SK-N-SH (cell line): Measurements from ENCODE around the gene PTCD1. TPM values are rescaled to one million over a fixed set of nuclear protein-coding genes. Genes with fewer than 3 reads are reported as not detected.

ENCODE experiments used
- CTCF ChIA-PET: fragments of 300-600, 350-600 bp; formaldehyde crosslinking; extraction: SDS; loops from one replicate; lab custom pipeline; 2021; lab: Yijun Ruan, JAX
- POLR2A ChIA-PET: fragments of 350-600 bp; sonication (Branson Sonifier 250); formaldehyde crosslinking; extraction: SDS; loops from one replicate; lab custom pipeline; 2020; ENCODE audit warnings: antibody characterized with exemption, inconsistent platforms; lab: Yijun Ruan, JAX
- DNase-seq: peaks from one replicate; pipeline ENCODE4 v3.0.0; 2012
- H2AFZ ChIP-seq: fragments of 200-600 bp; sonication (generic); 2 replicates; pipeline ENCODE4 v1.8.1; 2016; ENCODE audit warnings: antibody characterized with exemption, mild to moderate bottlenecking, low read depth
- H3F3A ChIP-seq: fragments of 200-600 bp; sonication (generic); replicated peaks from 2 replicates; pipeline ENCODE3; 2016; ENCODE audit warnings: antibody characterized with exemption, mild to moderate bottlenecking; ENCODE audit not compliant: insufficient read depth
- H3K27ac ChIP-seq, 2 experiments: fragments of 200-500 bp in 1 of 2; fragments of 200-600 bp in 1 of 2; sonication (Bioruptor generic) in 1 of 2; sonication (generic), shearing (Covaris generic) in 1 of 2; 2 replicates each; pipeline versions ENCODE4 v1.5.1 to v1.6.1; 2014 to 2016; ENCODE audit warnings: low read depth in 2 of 2, inconsistent platforms in 1 of 2, low read length in 1 of 2, mild to moderate bottlenecking in 1 of 2, mixed read lengths in 1 of 2
- H3K27me3 ChIP-seq: fragments of 200-600 bp; sonication (generic), shearing (Covaris generic); 2 replicates; pipeline ENCODE4 v1.6.1; 2016; ENCODE audit warnings: mixed run types; ENCODE audit not compliant: insufficient read depth
- H3K36me3 ChIP-seq, 2 experiments: fragments of 200-500 bp in 1 of 2; fragments of 200-600 bp in 1 of 2; sonication (Bioruptor generic) in 1 of 2; sonication (generic) in 1 of 2; replicated peaks in 1 of 2; 2 replicates each; pipeline versions ENCODE3 to v1.5.1; 2014 to 2016; ENCODE audit warnings: low read length in 1 of 2, mild to moderate bottlenecking in 1 of 2; ENCODE audit not compliant: insufficient read depth in 2 of 2, control insufficient read depth in 1 of 2
- H3K4me1 ChIP-seq, 2 experiments: fragments of 200-500 bp in 1 of 2; fragments of 200-600 bp in 1 of 2; sonication (Bioruptor generic) in 1 of 2; sonication (generic), shearing (Covaris generic) in 1 of 2; 2 replicates each; pipeline versions ENCODE4 v1.5.1 to v1.6.1; 2014 to 2016; ENCODE audit warnings: low read depth in 1 of 2, low read length in 1 of 2, mixed run types in 1 of 2; ENCODE audit not compliant: insufficient read depth in 2 of 2, control insufficient read depth in 1 of 2
- H3K4me2 ChIP-seq: fragments of 200-600 bp; sonication (generic), shearing (Covaris generic); 2 replicates; pipeline ENCODE4 v1.6.1; 2017; ENCODE audit warnings: mixed run types
- H3K4me3 ChIP-seq, 2 experiments: fragments of 200-500 bp in 1 of 2; fragments of 200-600 bp in 1 of 2; sonication (Bioruptor generic) in 1 of 2; sonication (generic), shearing (Covaris generic) in 1 of 2; 2 replicates each; pipeline versions ENCODE4 v1.5.1 to v1.8.1; 2014 to 2016; ENCODE audit warnings: low read depth in 2 of 2, inconsistent platforms in 1 of 2, low read length in 1 of 2, mild to moderate bottlenecking in 1 of 2, mixed read lengths in 1 of 2, moderate library complexity in 1 of 2
- H3K79me2 ChIP-seq: fragments of 200-600 bp; sonication (generic); 2 replicates; pipeline ENCODE4 v1.8.1; 2017; ENCODE audit warnings: mild to moderate bottlenecking; ENCODE audit not compliant: insufficient read depth
- H3K9ac ChIP-seq: fragments of 200-600 bp; sonication (generic); 2 replicates; pipeline ENCODE4 v1.6.1; 2017; ENCODE audit warnings: mixed run types
- H3K9me2 ChIP-seq: fragments of 200-600 bp; sonication (generic); 2 replicates; pipeline ENCODE4 v1.6.1; 2017; ENCODE audit warnings: mixed run types
- H3K9me3 ChIP-seq: fragments of 200-600 bp; sonication (generic); 2 replicates; pipeline ENCODE4 v1.6.1; 2017; ENCODE audit warnings: mixed run types, mild to moderate bottlenecking, moderate library complexity
- H4K20me1 ChIP-seq: fragments of 200-600 bp; sonication (generic); 2 replicates; pipeline ENCODE4 v1.6.1; 2017; ENCODE audit warnings: mild to moderate bottlenecking, mixed run types; ENCODE audit not compliant: insufficient read depth
- EP300 ChIP-seq, 2 experiments: IDR thresholded peaks; 2 replicates each; pipeline versions ENCODE4 v1.4.0 to v1.6.1; 2012; ENCODE audit warnings: borderline replicate concordance in 1 of 2, low read depth in 1 of 2, low read length in 1 of 2
- FOSL2 ChIP-seq: IDR thresholded peaks from 2 replicates; pipeline ENCODE4 v1.4.0; 2012; ENCODE audit warnings: low read depth, mild to moderate bottlenecking, moderate library complexity, borderline replicate concordance
- GATA2 ChIP-seq: sonication (generic); formaldehyde crosslinking; IDR thresholded peaks from 2 replicates; pipeline ENCODE4 v1.5.0; 2020; ENCODE audit warnings: mild to moderate bottlenecking, missing genetic modification reagents
- MAX ChIP-seq: IDR thresholded peaks from 2 replicates; pipeline ENCODE4 v1.4.0; 2012; ENCODE audit warnings: low read depth
- SIN3A ChIP-seq: IDR thresholded peaks from 2 replicates; pipeline ENCODE4 v1.6.1; 2012; ENCODE audit warnings: low read depth, mild to moderate bottlenecking, low read length, moderate library complexity, borderline replicate concordance
- TAF1 ChIP-seq: IDR thresholded peaks from 2 replicates; pipeline ENCODE4 v1.6.1; 2012; ENCODE audit warnings: low read depth, mild to moderate bottlenecking, low read length, moderate library complexity, borderline replicate concordance
- USF1 ChIP-seq: IDR thresholded peaks from 2 replicates; pipeline ENCODE4 v1.4.0; 2012; ENCODE audit warnings: low read depth, borderline replicate concordance
- ZBTB33 ChIP-seq: IDR thresholded peaks from 2 replicates; pipeline ENCODE4 v1.4.0; 2012; ENCODE audit warnings: low read depth, borderline replicate concordance
- WGBS: methylation state at CpG from one replicate; pipeline ENCODE4 v1.1.6; 2017; ENCODE audit warnings: low lambda C conversion rate; 5-methylcytosine and 5-hydroxymethylcytosine counted together
- polyA plus RNA-seq, 3 experiments: library from polyadenylated mRNA; depleted of rRNA; stranded (reverse); fragments of >200 nt; gene quantifications; 2 replicates each; pipeline ENCODE4 v1.2.3, GENCODE V29; 2012

Gene PTCD1
- polyA plus RNA-seq, 1 of the 3 experiments (the other 2 are of a cell fraction): 8.2 TPM

GRCh38 chr7:99469381-99470065 is 30.9 kb upstream of the PTCD1 start (continued):
- TF ChIP-seq ZBTB33 (no peak), FOSL2 (no peak), EP300 (IDR thresholded peaks at IDR 0.05; ENCODE audit: borderline replicate concordance in 1 of 2, low read depth in 1 of 2, low read length in 1 of 2) (no peak), TAF1 (no peak), USF1 (no peak)

- H3K36me3 ChIP-seq: peaks cover 6% of the 10 kb centered on the region in 2 experiments
- H2AFZ ChIP-seq: no peak overlapping the region
- H3K9ac ChIP-seq: no peak overlapping the region
- H3F3A ChIP-seq: peaks cover 16% of the 10 kb centered on the region
- no peaks in the 10 kb centered on the region for H3K9me2 ChIP-seq
- H3K27me3 ChIP-seq: no peaks in the 10 kb centered on the region
- no peak overlapping the region for H3K4me2 ChIP-seq
- TF ChIP-seq ZBTB33: no peak
- TF ChIP-seq USF1: no peak
- TF ChIP-seq MAX: no peak
- no peak for TF ChIP-seq FOSL2
- no peak for TF ChIP-seq SIN3A
- no peak for TF ChIP-seq GATA2
- no peak for DNase-seq
- H3K4me1 ChIP-seq: peaks cover 4 to 7% of the 10 kb centered on the region in 2 experiments; a peak in 3 of 4 replicates
- no peaks in the 10 kb centered on the region for H4K20me1 ChIP-seq
- 86% methylated on average over 29 of the region's 29 CpGs for WGBS
- no peak overlapping the region for H3K4me3 ChIP-seq
- CTCF ChIA-PET: no interaction called here
- POLR2A ChIA-PET: no interaction called here
- H3K79me2 ChIP-seq: peaks cover 38% of the 10 kb centered on the region
- H3K27ac ChIP-seq: no peak overlapping the region
- H3K9me3 ChIP-seq: no peaks in the 10 kb centered on the region
Observed at GRCh38 chr7:99468336-99468918, 29.8 kb upstream of the PTCD1 start.
